Fibroblast of pulmonary artery (primary cell): ENCODE data around the gene CEMP1.
A peak's percentile ranks its signal among the peaks of the same experiment; 100 is the strongest.

ENCODE experiments used
- DNase-seq: peaks from one replicate; pipeline ENCODE4 v3.0.0-alpha.2; 2010; ENCODE audit warnings: low read depth
- H3K4me3 ChIP-seq: replicated peaks from 2 replicates; pipeline ENCODE4 v1.5.1; 2011; ENCODE audit warnings: low read depth, mild to moderate bottlenecking, control low read depth, low read length, moderate library complexity
- TF ChIP-seq, protein P1 (sequence below): IDR thresholded peaks from 2 replicates; pipeline ENCODE4 v1.5.1; 2011; ENCODE audit warnings: mild to moderate bottlenecking, control low read depth, low read length, inconsistent platforms; ENCODE audit errors: missing control alignments

CEMP1 gene

DNA sequence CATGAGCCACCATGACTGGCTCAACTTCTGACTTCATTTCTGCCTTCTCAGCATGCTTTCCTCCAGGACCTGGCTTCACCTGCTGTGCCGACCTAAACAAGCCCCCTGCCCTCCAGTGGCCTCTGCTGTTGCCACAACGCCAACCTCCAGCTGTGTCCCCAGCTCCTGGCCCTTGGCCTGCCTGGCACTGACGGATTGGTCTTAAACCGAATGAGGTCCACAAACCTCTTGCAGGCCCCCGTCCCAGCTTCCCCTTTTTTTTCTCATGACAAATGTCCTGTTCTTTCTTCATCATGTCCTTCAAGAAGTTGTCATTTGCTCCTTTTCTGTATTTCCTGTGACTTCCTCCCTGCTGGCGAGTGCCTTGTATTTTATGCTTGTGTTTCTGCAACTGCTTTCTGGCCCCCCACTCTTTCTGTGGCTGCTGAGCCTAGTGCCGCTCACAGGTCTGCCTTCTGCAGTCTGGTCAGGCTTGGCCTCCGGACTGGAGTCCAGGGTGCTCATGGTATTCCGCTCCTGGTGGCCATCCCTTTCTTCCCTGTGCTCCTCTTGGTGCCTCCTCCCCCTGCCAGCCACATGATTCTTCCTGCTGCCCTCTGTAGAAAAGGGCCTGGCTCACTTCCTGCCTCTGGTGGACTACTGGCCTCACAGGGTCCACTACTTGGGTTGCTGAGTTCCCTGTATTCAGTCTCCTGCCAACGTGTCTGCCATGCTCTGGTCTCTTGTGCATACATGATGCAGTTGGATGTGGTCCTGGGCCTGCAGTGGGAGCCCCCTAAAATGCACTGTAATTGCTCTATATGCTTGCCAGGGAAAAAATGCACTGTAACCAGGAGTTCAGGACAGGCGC, 14.6 kb downstream of the CEMP1 start:
- no peak for DNase-seq
- TF ChIP-seq, protein P1, sequence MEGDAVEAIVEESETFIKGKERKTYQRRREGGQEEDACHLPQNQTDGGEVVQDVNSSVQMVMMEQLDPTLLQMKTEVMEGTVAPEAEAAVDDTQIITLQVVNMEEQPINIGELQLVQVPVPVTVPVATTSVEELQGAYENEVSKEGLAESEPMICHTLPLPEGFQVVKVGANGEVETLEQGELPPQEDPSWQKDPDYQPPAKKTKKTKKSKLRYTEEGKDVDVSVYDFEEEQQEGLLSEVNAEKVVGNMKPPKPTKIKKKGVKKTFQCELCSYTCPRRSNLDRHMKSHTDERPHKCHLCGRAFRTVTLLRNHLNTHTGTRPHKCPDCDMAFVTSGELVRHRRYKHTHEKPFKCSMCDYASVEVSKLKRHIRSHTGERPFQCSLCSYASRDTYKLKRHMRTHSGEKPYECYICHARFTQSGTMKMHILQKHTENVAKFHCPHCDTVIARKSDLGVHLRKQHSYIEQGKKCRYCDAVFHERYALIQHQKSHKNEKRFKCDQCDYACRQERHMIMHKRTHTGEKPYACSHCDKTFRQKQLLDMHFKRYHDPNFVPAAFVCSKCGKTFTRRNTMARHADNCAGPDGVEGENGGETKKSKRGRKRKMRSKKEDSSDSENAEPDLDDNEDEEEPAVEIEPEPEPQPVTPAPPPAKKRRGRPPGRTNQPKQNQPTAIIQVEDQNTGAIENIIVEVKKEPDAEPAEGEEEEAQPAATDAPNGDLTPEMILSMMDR = no peak
- H3K4me3 ChIP-seq = peak overlapping the region; percentile 59

DNA sequence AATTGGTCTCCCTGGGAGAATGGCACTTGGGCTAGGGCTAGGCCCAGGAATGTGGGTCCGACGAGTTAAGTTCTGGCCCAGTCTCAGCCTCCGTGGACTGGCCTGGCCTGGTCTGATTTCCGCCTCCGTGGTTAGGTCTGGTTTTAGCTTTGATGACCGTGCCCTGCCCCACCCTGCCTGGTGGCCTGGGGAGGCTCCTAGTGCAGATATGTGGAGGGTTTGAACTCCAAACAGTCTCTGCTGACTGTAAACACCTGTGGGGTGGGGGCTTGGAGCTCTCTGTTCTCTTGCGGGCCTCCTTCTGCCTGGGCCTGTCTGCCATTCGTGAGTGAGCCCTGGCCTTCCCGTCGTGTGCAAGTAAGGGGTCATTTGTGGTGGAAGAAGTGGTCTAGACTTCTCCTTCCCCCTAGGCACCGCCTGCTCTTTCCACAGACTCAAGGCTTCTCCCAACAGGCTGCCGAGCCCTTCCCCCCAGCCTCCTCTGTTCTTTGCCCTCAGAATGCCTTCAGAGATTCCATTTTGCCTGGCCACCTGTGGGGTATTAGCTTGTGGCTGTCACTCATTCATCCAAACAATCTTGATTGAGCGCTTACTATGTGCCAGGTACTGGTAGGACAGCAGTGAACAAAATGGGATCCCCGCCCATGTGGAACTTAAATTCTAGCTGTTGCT, 15.9 kb downstream of the CEMP1 start:
- peak overlapping the region; percentile 59 for H3K4me3 ChIP-seq
- DNase-seq = no peak
- TF ChIP-seq, protein P1 = no peak

DNA sequence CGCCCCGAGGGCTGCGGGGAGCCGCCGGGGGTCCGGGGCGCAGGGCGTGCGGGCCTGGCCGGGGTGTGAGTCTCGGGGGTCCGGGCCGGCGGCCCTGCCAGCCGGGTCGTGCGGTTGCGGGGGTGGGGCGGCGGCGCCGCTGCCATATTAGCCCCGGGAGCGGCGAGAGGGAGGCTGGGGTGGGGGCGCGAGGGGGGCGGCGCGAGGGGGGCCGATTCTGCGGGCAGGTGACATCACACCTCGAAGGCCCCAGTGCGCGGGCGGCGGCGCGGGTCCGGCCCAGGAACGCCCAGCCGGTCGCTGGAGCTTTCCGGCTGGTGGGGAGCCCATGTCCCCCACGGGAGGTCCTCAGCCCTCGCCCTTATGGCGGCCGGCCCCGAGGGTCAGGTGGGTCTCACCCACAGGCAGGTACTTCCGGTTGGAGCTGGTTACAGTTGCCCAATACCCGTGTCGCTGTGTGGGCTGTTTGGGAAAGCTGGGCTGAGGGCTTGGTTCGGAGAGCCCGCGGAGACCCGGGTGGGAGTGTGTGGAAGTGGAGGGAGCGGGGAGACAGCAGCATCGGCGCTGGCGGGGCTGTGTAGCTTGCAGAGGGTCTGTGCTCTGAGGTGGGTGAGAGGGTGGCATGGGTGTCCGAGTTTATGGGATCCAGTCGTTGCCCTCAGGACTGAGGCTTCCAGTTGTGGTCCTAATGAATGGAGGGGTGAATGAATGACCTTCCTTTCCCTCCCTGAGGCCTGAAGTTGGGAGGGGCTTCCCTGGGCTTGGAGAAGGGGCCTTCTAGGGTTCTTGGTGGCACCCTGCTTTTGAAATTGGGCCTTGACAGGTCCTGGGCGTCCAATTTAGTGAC, 16.7 kb downstream of the CEMP1 start:
- H3K4me3 ChIP-seq = peak overlapping the region; percentile 59
- TF ChIP-seq, protein P1 = no peak
- no peak for DNase-seq

DNA sequence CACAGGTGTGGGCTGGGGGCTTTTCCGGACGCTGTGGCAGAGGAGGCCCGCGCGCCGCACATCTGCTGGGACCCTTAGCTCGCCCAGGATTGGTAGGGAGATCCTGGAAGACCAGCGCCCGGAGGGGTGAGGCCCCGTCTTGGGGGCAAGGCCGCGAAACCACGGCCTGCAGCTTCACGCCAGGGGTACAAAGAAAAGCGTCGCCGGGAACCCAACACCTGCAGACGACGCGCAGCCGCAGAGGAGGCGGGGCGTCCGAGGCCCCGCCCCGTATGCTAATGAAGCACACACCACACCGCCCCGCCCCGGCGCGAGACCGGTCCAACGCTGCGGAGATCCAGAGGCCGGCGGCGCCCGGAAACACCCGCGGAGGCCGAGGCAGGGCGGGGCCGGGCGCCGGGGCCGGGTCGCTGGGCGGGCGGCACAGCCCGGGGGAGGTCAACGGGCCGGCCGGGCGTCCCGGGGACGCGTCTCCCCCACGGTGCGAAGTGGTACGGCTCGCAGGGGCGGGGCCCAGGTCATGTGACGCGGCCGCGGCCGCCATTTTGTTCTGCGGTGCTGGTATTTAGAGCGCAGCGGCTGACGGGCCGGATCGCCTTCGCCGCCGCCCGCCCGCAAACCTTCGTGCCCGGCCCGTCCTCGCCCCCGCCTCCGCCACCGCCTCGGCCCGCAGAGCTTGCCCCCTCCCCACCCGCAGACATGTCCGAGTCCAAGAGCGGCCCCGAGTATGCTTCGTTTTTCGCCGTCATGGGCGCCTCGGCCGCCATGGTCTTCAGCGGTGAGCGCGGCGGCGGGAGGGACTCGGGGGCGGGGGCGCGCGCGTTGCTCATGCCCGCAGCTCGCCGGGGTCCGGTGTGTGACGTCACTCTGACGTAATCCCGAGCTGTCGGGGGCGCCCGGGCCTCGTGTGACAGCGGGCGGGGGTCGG, 17.5 kb downstream of the CEMP1 start, which contains the start of gene ATP6V0C:
Gene ATP6V0C (plus strand): TSS at position 548 of the 928 bp plus-strand sequence. CDS start 152 bp downstream, at position 700.
- peak within 1 kb of the TSS; percentile 59 for H3K4me3 ChIP-seq
- TF ChIP-seq, protein P1 = no peak
- DNase-seq = peak; percentile 86

DNA sequence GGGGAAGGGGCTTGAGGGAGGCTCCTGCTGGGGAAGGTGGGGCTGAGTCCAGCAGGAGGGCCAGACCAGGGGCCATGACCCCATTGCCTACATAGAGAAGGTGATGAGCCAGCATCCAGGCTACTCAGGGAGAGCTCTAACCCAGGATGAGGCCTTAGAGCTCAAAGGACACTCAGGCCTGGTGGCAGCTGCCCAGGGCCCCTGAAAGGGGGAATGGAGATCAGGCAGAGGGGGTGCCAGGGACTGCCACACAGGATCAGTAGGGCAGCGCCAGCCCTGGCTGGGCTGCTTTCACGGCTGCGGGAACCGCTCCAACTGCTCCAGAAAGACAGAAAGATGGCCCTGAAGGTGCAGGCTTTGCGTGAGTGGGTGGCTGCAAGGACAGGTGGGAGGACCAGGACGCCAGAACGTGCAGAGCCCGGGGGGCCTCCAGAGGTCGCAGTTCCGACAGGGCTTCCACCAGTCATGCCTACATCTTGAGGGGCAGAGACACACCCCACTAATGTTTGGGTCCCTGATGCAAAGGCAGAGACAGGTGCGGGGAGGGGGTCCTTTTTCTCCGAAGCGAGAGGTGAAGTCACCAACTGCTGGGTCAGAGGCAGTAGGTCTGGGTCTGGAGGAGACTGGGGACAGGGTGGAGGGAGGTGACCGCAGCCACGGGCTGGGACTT, 18.3 kb downstream of the CEMP1 start:
- TF ChIP-seq, protein P1 = no peak
- DNase-seq = no peak
- peak overlapping the region; percentile 59 for H3K4me3 ChIP-seq
